Ascending aorta (tissue), 2 donors: ENCODE measurements around the gene MLH1. TPM values are rescaled to one million over a fixed set of nuclear protein-coding genes. Genes with fewer than 3 reads are reported as not detected.

Experiments
- DNase-seq, 2 donors: peaks; one replicate each; pipeline ENCODE4 v3.0.0-alpha.2; 2019; ENCODE audit warnings: low spot score in 2 of 2
- H3K27ac ChIP-seq, 2 donors: fragments of 200-600 bp; sonication (generic); one replicate each; pipeline ENCODE4 v1.5.1; 2016 to 2017; ENCODE audit warnings: mild to moderate bottlenecking in 1 of 2
- H3K27me3 ChIP-seq: fragments of 200-600 bp; sonication (generic); one replicate; pipeline ENCODE4 v1.5.1; 2017
- H3K36me3 ChIP-seq, 2 donors: fragments of 200-600 bp; sonication (generic); one replicate each; pipeline ENCODE4 v1.5.1; 2016
- H3K4me1 ChIP-seq, 2 donors: fragments of 200-600 bp; sonication (generic); one replicate each; pipeline ENCODE4 v1.5.1; 2016 to 2017; ENCODE audit warnings: mild to moderate bottlenecking in 1 of 2
- H3K4me3 ChIP-seq, 2 donors: fragments of 200-600 bp; sonication (generic); one replicate each; pipeline ENCODE4 v1.5.1; 2016 to 2017; ENCODE audit warnings: mild to moderate bottlenecking in 1 of 2
- H3K9me3 ChIP-seq, 2 donors: fragments of 200-600 bp; sonication (generic); one replicate each; pipeline ENCODE4 v1.5.1; 2016
- CTCF ChIP-seq, 3 experiments: fragments of 200-600 bp in 2 of 3; fragments of 450-650 bp in 1 of 3; sonication (generic) in 2 of 3; IDR thresholded peaks; one replicate each; pipeline ENCODE4 v1.5.1; 2016 to 2019; ENCODE audit warnings: antibody characterized with exemption in 3 of 3, mild to moderate bottlenecking in 1 of 3, moderate library complexity in 1 of 3
- intact Hi-C: fragments of 100-400 bp; cut with DNase I; formaldehyde crosslinking; loops from one replicate; pipeline ENCODE4 v1.15.1; 2023
- total RNA-seq: library from RNA; depleted of rRNA; stranded (reverse); fragments of >200 nt; gene quantifications from one replicate; pipeline ENCODE4 v1.1.0, GENCODE V29; 2016

Gene MLH1
- total RNA-seq, 1 donor from 2014 or later, result 18.0 TPM

- H3K4me3 ChIP-seq, result no peak overlapping the region
- intact Hi-C loops, result no loop called here
- H3K27ac ChIP-seq, result no peak overlapping the region
- no peak for DNase-seq
- no peaks in the 10 kb centered on the region for H3K36me3 ChIP-seq
- no peaks in the 10 kb centered on the region for H3K27me3 ChIP-seq
- no peak for TF ChIP-seq CTCF (IDR thresholded peaks at IDR 0.05)
- no peaks in the 10 kb centered on the region for H3K4me1 ChIP-seq
- no peaks in the 10 kb centered on the region for H3K9me3 ChIP-seq
Observed at GRCh38 chr3:36969540-36970432, 23.5 kb upstream of the MLH1 start.

- Histone ChIP-seq H3K36me3 (no peaks in the 10 kb centered on the region), H3K9me3 (no peaks in the 10 kb centered on the region), H3K4me1 (no peaks in the 10 kb centered on the region), H3K27ac (no peak overlapping the region), H3K4me3 (no peak overlapping the region), H3K27me3 (no peaks in the 10 kb centered on the region)
- TF ChIP-seq CTCF (IDR thresholded peaks at IDR 0.05), result no peak
- intact Hi-C loops, result no loop called here
- no peak for DNase-seq
Observed at GRCh38 chr3:36972163-36972562, 21.2 kb upstream of the MLH1 start.

- Histone ChIP-seq H3K36me3 (no peaks in the 10 kb centered on the region), H3K4me3 (no peak overlapping the region), H3K4me1 (no peaks in the 10 kb centered on the region), H3K27ac (no peak overlapping the region), H3K9me3 (no peaks in the 10 kb centered on the region), H3K27me3 (no peaks in the 10 kb centered on the region)
- no peak for TF ChIP-seq CTCF (IDR thresholded peaks at IDR 0.05)
- intact Hi-C loops, result no loop called here
- no peak for DNase-seq
Observed at GRCh38 chr3:36973139-36973538, 20.2 kb upstream of the MLH1 start.

GRCh38 chr3:36981006-36981405, 12.3 kb upstream of the MLH1 start:
- no peak for DNase-seq
- H3K9me3 ChIP-seq, result no peaks in the 10 kb centered on the region
- no peaks in the 10 kb centered on the region for H3K27me3 ChIP-seq
- no peak overlapping the region for H3K27ac ChIP-seq
- intact Hi-C loops, result no loop called here
- no peak for TF ChIP-seq CTCF (IDR thresholded peaks at IDR 0.05)
- no peak overlapping the region for H3K4me3 ChIP-seq
- H3K4me1 ChIP-seq, result no peaks in the 10 kb centered on the region
- H3K36me3 ChIP-seq, result peaks cover 40 to 43% of the 10 kb centered on the region in 2 donors

GRCh38 chr3:36988356-36988755, 5.0 kb upstream of the MLH1 start:
- DNase-seq, result no peak
- intact Hi-C loops, result no loop called here
- Histone ChIP-seq H3K27ac (no peak overlapping the region), H3K27me3 (no peaks in the 10 kb centered on the region), H3K9me3 (no peaks in the 10 kb centered on the region), H3K4me3 (peak overlapping the region in 1 of 2 donors; percentile 70), H3K36me3 (peaks cover 40 to 42% of the 10 kb centered on the region in 2 donors), H3K4me1 (peaks cover 13 to 34% of the 10 kb centered on the region in 2 donors)
- TF ChIP-seq CTCF (IDR thresholded peaks at IDR 0.05), result no peak
